C4-2B (cell line): ENCODE measurements around the gene HSPBP1.
A peak's percentile ranks its signal among the peaks of the same experiment; 100 is the strongest.

Experiments
- H3K27ac ChIP-seq: fragments of 450-650 bp; 2 replicates; pipeline ENCODE4 v1.5.1; 2017
- ZFX ChIP-seq: fragments of 450-650 bp; IDR thresholded peaks from 2 replicates; pipeline ENCODE4 v1.6.1; 2017
- TF ChIP-seq, protein P1 (sequence below): fragments of 450-650 bp; conservative IDR thresholded peaks from 2 replicates; pipeline ENCODE4 v1.5.1; 2017; ENCODE audit warnings: mild to moderate bottlenecking

The HSPBP1 gene

DNA sequence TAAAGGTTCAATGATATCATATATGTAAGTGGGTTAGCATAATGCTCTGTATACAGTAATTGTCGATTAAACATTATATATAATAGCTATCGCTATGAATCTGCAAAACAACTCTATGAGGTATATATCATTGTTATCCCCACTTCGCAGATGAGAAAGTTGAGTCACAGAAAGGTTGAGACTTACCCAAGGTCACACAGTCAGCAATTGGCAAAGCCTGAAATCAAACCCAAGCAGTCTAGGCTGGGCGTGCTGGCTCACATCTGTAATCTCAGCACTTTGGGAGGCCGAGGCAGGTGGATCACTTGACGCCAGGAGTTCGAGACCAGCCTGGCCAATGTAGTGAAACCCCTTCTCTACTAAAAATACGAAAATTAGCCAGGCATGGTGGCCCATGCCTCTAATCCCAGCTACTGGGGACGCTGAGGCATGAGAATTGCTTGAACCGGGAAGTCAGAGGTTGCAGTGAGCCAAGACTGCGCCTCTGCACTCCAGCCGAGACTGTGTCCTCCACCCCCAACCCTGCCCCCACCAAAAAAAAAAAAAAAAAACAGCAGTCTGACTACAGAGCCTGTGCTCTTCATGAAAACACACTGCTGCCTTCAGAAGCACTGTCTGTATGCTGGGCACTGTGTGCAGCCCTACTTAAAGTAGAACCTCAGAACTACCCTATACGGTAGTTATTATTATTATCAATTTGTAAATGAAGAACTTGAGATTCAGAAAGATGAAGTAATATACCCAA, 1.3 kb downstream of the HSPBP1 start:
- TF ChIP-seq, protein P1, sequence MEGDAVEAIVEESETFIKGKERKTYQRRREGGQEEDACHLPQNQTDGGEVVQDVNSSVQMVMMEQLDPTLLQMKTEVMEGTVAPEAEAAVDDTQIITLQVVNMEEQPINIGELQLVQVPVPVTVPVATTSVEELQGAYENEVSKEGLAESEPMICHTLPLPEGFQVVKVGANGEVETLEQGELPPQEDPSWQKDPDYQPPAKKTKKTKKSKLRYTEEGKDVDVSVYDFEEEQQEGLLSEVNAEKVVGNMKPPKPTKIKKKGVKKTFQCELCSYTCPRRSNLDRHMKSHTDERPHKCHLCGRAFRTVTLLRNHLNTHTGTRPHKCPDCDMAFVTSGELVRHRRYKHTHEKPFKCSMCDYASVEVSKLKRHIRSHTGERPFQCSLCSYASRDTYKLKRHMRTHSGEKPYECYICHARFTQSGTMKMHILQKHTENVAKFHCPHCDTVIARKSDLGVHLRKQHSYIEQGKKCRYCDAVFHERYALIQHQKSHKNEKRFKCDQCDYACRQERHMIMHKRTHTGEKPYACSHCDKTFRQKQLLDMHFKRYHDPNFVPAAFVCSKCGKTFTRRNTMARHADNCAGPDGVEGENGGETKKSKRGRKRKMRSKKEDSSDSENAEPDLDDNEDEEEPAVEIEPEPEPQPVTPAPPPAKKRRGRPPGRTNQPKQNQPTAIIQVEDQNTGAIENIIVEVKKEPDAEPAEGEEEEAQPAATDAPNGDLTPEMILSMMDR, result no peak
- TF ChIP-seq ZFX, result no peak
- H3K27ac ChIP-seq, result peak overlapping the region; percentile 68; the same call in 1 of the 2 replicates

DNA sequence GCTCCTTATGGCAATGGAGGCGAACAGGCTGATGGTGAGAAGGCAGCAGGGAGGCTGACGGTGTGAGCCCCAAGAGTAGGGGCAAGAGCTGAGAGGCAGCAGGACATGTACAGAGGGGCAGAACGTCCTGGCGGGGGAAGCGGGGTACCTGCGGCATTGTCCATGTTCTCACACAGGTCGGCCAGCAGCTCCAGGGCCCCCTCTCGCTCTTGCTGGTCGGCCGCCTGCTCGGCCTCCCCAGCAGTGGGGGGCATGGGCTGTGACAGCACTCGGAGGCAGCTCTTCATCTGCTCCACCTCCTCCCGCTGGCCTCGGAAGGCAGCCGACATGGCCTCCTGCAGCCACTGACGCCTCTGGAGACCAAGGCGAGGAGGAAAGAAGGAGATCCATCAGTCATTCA, 2.4 kb downstream of the HSPBP1 start:
- TF ChIP-seq ZFX, result no peak
- TF ChIP-seq, protein P1, result no peak

DNA sequence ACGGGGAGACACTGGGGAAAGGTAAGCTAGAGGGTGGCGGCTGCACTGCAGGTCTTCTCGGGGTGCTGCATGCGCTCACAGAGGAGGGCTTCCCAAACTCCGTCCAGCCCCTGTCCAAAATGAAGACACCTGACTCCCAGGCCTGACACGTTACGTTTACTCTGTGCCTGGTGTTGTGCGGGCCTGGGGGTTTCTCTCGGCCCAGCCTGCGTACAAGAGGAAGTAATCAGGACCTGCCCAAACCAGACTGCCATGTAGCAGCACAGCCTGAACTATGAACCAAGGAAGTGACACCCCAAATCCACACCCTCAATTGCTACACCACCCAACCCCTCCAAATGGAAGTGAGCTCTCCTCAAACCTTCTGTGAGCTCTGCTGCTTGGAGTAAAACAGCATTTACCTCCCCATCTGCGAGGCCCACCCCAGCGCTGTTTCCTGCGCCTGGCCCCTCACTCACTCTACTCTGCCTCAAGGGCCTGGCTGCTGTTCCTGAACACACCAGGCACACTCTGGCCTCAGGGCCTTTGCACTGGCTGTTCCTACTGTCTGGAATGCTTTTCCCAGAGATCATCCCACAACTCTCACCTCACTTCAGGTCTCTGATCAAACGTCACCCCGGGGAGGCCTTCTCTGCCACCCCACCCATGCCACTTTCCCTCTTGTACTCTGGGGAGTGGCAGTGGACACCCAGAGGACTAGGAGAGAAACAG, 3.0 kb downstream of the HSPBP1 start:
- H3K27ac ChIP-seq, result no peak overlapping the region
- TF ChIP-seq ZFX, result no peak
- TF ChIP-seq, protein P1, result no peak

More for the DNA sequence above, 2.4 kb downstream of the HSPBP1 start:
- no peak overlapping the region for H3K27ac ChIP-seq

DNA sequence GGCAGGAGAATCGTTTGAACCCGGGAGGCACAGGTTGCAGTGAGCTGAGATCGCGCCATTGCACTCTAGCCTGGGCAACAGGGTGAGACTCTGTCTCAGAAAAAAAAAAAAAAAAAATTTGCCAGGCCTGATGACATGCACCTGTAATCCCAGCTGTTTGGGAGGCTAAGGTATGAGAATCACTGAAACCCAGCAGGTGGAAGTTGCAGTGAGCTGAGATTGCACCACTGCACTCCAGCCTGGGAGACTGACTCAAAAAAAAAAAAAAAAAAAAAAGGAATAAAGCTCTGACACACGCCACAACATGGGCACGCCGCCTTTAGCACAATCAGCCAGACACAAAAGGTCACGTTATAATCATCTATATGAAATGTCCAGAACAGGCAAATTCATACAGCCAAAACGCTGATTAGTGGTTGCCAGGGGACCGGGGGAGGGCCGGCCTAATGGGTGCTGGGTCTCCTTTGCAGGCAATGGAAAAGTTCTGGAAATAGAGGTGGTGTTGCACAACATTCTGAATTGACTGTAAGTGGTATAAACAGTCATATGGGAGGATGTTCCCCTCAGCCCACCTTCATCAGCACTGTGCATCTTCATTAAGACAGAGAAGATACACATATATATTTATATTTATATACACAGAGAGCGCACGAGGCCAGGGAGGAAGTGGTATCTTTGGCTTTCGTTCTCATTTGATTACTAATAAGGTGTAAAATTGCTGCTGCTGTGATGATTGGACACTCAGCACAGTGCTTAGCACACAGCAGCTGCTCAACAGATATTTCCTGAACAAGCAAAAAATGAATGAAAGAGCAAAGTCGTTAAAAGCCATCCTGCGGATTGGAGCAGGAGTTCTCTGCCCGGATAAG, 3.8 kb downstream of the HSPBP1 start:
- no peak overlapping the region for H3K27ac ChIP-seq
- TF ChIP-seq ZFX, result no peak
- TF ChIP-seq, protein P1, result no peak

DNA sequence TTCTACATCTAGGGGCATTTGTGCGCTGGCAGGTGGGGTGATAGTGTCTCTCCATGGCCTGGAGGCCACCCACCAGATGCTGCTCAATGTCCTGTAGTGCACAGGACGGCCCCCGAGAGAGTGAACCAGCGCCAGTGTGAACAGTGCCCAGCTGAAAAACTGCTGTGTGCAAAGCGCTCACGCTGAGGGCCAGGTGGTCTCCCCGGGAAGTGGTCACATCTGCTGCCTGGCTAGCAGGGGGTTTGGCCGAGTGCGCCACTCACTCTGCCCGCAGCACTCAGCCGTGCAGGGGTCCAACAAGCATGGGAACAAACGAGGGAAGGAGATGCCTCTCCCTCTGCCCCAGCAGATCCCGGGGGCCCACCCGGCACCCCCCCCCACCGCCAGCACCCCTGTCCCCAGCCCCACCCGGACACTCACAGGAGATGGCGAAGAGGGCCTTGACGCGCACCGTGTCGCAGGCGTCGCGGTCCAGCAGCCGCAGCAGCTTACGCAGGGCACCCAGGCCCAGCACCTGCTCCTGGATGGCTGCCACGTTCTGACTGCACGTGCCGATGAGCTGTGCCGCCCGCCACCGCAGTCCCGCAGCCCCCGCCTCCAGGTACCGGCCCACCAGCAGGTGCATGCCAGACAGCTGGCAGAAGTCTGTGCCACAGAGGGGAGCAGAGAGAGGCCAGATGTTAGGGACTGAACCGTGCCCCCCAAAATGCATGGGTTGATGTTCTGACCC, 5.8 kb downstream of the HSPBP1 start:
- H3K27ac ChIP-seq, result no peak overlapping the region
- TF ChIP-seq, protein P1, result no peak
- no peak for TF ChIP-seq ZFX

DNA sequence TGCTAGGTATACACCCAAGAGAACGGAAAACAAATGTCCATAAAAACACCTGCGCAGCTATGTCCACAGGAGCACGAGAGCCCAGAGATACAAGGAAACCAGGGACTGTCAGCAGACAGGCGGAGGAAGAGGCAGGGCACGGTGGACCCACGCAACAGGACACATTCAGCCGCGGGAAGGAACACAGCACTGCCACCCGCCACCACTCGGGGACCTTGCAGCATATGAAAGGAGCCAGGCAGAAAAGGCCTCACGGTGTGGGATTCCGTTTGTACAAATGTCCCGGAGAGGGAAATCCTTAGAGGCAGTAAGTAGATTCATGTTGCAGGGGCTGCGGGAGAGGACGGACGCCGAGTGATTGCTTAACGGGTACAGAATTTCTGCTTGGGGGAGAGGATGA, 7.8 kb downstream of the HSPBP1 start:
- no peak overlapping the region for H3K27ac ChIP-seq
- TF ChIP-seq, protein P1, result no peak
- TF ChIP-seq ZFX, result no peak
